Muscle layer of duodenum (tissue), 2 donors: ENCODE data around the gene ARHGAP8.

ENCODE experiments used
- H3K27ac ChIP-seq: one replicate; pipeline ENCODE4 v1.7.0; 2013; ENCODE audit warnings: mild to moderate bottlenecking, low read length
- H3K27me3 ChIP-seq: one replicate; pipeline ENCODE4 v1.7.0; 2013; ENCODE audit warnings: low read depth, mild to moderate bottlenecking, control low read depth, low read length
- H3K36me3 ChIP-seq, 2 donors: one replicate each; pipeline ENCODE4 v1.7.0; 2013; ENCODE audit warnings: low read length in 2 of 2, control low read depth in 1 of 2, mild to moderate bottlenecking in 1 of 2; ENCODE audit not compliant: insufficient read depth in 2 of 2, control insufficient read depth in 1 of 2
- H3K4me1 ChIP-seq, 2 donors: one replicate each; pipeline ENCODE4 v1.7.0; 2013; ENCODE audit warnings: low read length in 2 of 2, mild to moderate bottlenecking in 2 of 2, control low read depth in 1 of 2, moderate library complexity in 1 of 2; ENCODE audit not compliant: insufficient read depth in 2 of 2, control insufficient read depth in 1 of 2
- H3K4me3 ChIP-seq, 2 donors: one replicate each; pipeline ENCODE4 v1.7.0; 2013; ENCODE audit warnings: low read length in 2 of 2, low read depth in 1 of 2, mild to moderate bottlenecking in 1 of 2
- H3K9me3 ChIP-seq, 2 donors: one replicate each; pipeline ENCODE4 v1.7.0; 2013; ENCODE audit warnings: low read length in 2 of 2, control low read depth in 1 of 2, mild to moderate bottlenecking in 1 of 2; ENCODE audit not compliant: control insufficient read depth in 1 of 2
- donor health status: healthy.

Gene ARHGAP8

GRCh38 chr22:44759001-44759400, 6.6 kb downstream of the ARHGAP8 start:
- Histone ChIP-seq H3K4me1 (no peaks in the 10 kb centered on the region), H3K27me3 (peaks cover 3% of the 10 kb centered on the region), H3K36me3 (no peaks in the 10 kb centered on the region), H3K27ac (no peak overlapping the region), H3K9me3 (no peaks in the 10 kb centered on the region), H3K4me3 (no peak overlapping the region)

- Histone ChIP-seq H3K27me3 (peaks cover 3% of the 10 kb centered on the region), H3K4me1 (no peaks in the 10 kb centered on the region), H3K27ac (no peak overlapping the region), H3K4me3 (no peak overlapping the region), H3K36me3 (no peaks in the 10 kb centered on the region), H3K9me3 (no peaks in the 10 kb centered on the region)
Observed at GRCh38 chr22:44759430-44760310, 7.3 kb downstream of the ARHGAP8 start.

DNA sequence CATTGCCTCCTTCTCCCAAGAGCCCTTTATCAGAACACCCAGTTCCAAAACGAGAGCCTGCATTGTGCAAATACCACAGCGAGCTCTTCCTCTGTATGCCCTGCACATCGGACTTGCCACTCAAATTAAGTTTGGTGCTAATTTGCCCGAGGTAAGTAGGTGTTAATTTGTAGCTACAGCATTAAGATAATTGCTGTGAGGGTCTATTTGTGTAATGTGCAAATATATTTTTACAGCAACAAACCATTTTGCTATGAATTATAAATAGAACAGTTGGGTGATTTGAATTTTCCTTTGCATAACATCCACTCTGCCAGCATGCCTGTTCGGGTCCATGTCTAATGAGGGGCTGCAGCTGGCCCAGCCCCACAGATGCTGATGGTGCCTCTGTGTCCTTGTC, 8.1 kb downstream of the ARHGAP8 start:
- H3K36me3 ChIP-seq: no peaks in the 10 kb centered on the region
- H3K9me3 ChIP-seq: no peaks in the 10 kb centered on the region
- no peak overlapping the region for H3K27ac ChIP-seq
- H3K27me3 ChIP-seq: no peaks in the 10 kb centered on the region
- no peak overlapping the region for H3K4me3 ChIP-seq
- H3K4me1 ChIP-seq: no peaks in the 10 kb centered on the region

DNA sequence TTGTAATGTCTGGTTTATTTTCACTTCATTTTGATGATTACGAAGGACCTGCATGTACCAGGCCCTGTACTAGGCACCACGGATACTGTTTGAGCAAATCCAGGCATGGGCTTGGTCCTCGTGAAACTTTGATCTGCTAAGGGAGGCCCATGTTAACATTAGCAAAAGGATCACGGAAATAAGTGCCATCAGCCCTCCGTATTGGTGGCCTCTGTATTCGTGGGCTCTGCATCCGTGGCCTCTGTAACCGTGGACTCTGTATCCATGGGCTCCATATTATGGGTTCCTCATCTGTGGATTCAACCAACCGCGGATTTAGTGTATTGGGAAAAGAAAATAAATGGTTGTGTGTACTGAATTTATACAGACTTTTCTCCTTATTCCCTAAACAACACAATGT, 8.7 kb downstream of the ARHGAP8 start:
- no peaks in the 10 kb centered on the region for H3K9me3 ChIP-seq
- H3K4me1 ChIP-seq: no peaks in the 10 kb centered on the region
- no peak overlapping the region for H3K27ac ChIP-seq
- no peak overlapping the region for H3K4me3 ChIP-seq
- no peaks in the 10 kb centered on the region for H3K27me3 ChIP-seq
- H3K36me3 ChIP-seq: no peaks in the 10 kb centered on the region

GRCh38 chr22:44764373-44764772, 12.0 kb downstream of the ARHGAP8 start:
- Histone ChIP-seq H3K4me1 (no peaks in the 10 kb centered on the region), H3K36me3 (no peaks in the 10 kb centered on the region), H3K9me3 (no peaks in the 10 kb centered on the region), H3K27ac (no peak overlapping the region), H3K4me3 (no peak overlapping the region), H3K27me3 (no peaks in the 10 kb centered on the region)

DNA sequence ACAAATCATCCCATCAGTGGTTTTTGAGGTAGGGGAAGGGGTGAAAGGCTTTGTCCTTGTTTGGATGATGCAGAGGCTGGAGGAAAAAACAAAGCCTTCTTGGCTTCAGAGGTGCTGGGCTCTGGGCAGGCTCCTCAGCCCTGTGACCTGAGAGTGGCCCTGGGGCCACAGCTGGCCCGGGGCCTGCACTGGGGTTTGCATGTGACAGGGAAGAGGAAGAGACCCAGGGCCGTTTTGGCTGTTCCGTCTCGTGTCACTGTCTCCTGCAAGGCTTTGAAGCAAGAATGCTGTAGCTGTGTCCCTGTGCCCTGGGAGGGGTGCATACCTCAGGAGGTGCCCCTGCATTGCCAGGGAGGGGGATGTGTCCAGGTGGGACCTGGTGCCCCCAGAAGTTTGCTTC, 12.6 kb downstream of the ARHGAP8 start:
- Histone ChIP-seq H3K4me1 (no peaks in the 10 kb centered on the region), H3K36me3 (no peaks in the 10 kb centered on the region), H3K27ac (no peak overlapping the region), H3K4me3 (no peak overlapping the region), H3K27me3 (no peaks in the 10 kb centered on the region), H3K9me3 (no peaks in the 10 kb centered on the region)

DNA sequence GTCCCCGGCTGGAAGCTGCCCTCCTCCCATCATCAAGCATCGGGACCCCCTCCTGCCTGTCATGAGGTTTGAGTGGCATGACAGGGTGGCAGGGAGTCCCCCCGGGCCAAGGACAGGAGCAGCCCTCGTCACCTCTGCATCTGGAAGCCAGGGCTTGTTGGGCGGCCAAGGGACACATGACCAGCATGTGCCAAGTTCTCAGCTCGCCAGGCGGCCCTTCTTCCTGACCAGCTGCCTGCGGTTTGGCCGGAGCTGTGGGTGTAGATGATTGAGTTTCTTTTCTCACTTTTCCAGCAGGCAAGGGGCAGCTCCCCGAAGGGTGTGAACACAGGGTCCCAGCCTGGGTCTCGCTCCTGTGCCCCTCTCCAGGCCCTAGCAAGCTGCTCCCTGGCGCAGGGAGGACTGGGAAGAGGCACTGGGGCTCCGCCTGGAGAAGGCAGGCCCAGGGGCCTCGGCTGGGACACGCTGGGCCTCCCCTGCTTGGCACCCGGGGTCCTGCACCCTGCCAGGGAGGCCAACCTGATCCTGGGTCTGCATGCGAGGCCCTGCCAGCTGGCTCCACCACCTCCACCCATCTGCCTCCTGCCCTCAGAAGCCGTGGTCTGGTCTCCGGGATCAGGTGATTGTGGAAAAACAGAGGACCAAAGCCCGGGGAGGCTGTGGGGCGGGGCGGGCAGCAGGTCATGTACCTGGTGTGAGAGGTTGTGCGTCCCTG, 13.4 kb downstream of the ARHGAP8 start:
- Histone ChIP-seq H3K27ac (no peak overlapping the region), H3K27me3 (no peaks in the 10 kb centered on the region), H3K36me3 (no peaks in the 10 kb centered on the region), H3K9me3 (no peaks in the 10 kb centered on the region), H3K4me3 (no peak overlapping the region), H3K4me1 (no peaks in the 10 kb centered on the region)

GRCh38 chr22:44773082-44773481, 20.7 kb downstream of the ARHGAP8 start:
- Histone ChIP-seq H3K9me3 (peaks cover 0 to 3% of the 10 kb centered on the region in 2 donors), H3K4me1 (no peaks in the 10 kb centered on the region), H3K27me3 (no peaks in the 10 kb centered on the region), H3K36me3 (no peaks in the 10 kb centered on the region), H3K4me3 (no peak overlapping the region), H3K27ac (no peak overlapping the region)

- H3K36me3 ChIP-seq: no peaks in the 10 kb centered on the region
- no peak overlapping the region for H3K4me3 ChIP-seq
- no peak overlapping the region for H3K27ac ChIP-seq
- H3K9me3 ChIP-seq: peaks cover 0 to 3% of the 10 kb centered on the region in 2 donors
- no peaks in the 10 kb centered on the region for H3K27me3 ChIP-seq
- H3K4me1 ChIP-seq: no peaks in the 10 kb centered on the region
Observed at GRCh38 chr22:44775862-44776261, 23.5 kb downstream of the ARHGAP8 start.

DNA sequence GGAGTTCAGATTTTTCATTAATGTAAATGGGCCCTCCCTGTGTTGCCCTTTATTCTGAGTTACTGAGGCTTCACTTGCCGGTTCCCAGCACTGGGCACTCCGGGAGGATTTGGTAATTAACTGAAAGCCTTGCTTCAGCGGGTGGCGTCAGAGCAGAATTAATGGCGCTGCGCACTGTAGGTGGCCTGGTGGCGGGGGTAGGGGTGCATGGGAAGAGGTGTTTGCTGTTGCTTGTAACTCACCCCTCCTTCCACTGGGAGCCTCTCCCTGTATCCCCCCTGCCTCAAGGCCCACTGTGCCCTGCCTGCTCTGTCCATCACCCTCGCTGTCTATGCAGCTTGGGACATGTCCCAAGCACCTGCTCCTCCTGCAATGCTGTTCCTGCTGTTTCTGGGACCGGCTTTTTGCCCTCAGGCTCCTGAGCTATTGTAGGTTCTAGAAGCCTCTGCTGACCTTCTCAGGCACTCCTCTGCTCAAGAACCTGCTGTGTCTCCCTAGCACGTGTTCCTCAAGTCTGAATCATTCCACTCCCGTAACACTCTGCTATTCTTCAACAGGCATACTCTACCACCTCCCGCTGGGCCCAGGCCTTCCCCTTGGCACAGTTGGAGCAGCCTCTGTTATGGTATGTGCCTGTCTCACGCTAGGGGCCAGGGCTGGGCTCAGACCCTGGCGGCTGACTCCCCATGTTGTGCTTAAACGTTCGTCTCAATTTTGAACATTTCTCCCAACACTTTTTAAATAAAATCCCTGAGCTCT, 24.4 kb downstream of the ARHGAP8 start:
- Histone ChIP-seq H3K36me3 (no peaks in the 10 kb centered on the region), H3K27ac (no peak overlapping the region), H3K4me3 (no peak overlapping the region)

GRCh38 chr22:44777364-44777755, 25.0 kb downstream of the ARHGAP8 start:
- no peaks in the 10 kb centered on the region for H3K27me3 ChIP-seq
- no peaks in the 10 kb centered on the region for H3K4me1 ChIP-seq
- no peak overlapping the region for H3K27ac ChIP-seq
- H3K36me3 ChIP-seq: no peaks in the 10 kb centered on the region
- no peak overlapping the region for H3K4me3 ChIP-seq
- peaks cover 0 to 3% of the 10 kb centered on the region in 2 donors for H3K9me3 ChIP-seq

More for the DNA sequence above, 24.4 kb downstream of the ARHGAP8 start:
- no peaks in the 10 kb centered on the region for H3K4me1 ChIP-seq
- H3K27me3 ChIP-seq: no peaks in the 10 kb centered on the region
- H3K9me3 ChIP-seq: peaks cover 0 to 3% of the 10 kb centered on the region in 2 donors
